HG03439 (cell line): ENCODE results near the gene ZSCAN12.
A peak's percentile ranks its signal among the peaks of the same experiment; 100 is the strongest.
"Not testable (repeated sequence)": the region's sequence is repeated elsewhere in the genome, so short reads cannot be mapped to it uniquely, and the experiment has no call there.

Source experiments
- ATAC-seq: cut with Tn5 transposase; IDR thresholded peaks from one replicate; pipeline ENCODE4 v1.9.1; 2021; ENCODE audit warnings: mild to moderate bottlenecking, moderate library complexity; ENCODE audit not compliant: unreplicated experiment

Gene ZSCAN12

DNA sequence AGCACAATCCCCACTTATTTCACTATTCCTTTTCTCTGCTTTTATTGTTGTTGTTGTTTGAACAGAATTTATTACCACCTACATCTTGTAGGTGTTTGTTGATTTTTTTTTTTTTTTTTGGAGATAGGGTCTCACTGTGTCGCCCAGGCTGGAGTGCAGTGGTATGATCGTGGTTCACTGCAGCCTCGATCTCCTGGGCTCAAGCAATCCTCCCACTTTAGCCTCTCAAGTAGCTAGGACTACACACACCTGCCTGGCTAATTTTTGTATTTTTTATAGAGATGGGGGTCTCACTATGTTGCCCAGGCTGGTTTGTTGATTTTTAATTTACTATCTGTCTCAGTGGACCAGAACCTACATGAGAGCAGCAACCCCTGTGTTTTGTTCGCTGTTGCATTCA is 3.6 kb downstream of the ZSCAN12 start:
- no peak for ATAC-seq

DNA sequence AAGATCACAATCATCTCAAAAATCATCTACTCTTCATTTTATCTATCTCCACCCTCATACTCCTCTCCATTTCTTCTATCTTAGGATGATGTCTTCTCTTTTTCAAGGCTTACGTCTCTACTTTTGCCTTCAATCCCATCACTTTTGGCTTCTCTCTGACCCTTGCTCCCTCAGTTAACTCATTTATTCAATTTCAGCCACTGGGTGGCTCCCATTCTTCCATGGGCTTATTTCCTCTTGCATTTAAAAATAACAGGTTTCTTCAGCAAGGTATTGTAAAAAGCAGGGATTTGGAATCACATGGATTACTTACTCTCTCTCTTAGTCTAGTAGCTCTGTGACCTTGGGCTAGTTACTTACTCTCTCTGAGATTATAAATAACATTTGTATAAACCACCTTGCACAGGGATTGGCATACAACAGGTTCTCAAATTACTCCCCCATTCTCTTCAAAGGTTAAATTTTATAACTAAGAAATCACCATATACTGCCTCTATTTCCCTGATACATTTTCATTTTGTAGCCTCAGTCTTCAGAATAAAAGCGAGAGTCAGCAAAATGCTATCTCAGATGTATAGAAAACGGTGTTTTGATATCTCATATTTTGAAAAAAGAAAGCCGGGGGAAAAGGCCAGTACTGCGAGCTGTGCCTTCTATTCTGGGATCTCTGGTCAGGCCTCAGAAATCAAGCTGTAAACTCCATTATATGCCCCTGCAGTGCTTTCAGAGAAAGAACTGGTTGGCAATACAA is 5.5 kb downstream of the ZSCAN12 start:
- no peak for ATAC-seq

DNA sequence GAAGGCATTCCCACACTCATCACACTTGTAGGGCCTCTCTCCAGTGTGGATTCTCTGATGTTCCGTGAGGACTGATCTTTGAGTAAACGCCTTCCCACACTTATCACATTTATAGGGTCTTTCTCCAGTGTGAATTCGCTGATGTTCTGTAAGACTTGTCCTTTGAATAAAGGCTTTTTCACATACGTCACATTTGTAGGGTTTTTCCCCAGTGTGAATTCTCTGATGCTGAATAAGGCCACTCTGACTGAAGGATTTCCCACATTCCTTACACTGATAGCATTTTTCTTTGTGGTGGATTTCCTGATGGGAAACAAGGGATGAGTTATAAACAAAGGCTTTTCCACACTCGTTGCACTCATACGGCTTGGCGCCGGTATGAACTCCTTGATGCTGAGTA is 8.9 kb downstream of the ZSCAN12 start:
- no peak for ATAC-seq

DNA sequence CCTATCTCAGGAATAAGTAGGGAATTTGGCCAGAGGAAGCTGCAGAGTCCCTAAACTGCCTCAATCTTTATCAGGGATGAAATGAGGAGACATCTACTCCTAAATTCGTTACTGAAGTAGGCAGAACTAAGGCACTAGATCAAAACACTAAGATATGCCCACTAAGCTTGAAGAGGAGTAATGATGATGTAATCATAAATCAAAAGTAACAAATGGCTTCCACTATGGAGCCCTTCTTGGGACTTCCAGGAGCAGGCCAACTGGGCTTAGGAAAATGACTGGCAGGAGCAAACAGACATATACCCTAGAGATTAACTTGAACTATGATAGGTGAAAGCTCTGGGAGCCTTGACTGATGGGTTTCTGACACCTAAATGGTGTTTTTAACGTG is 15.4 kb downstream of the ZSCAN12 start:
- ATAC-seq: no peak

DNA sequence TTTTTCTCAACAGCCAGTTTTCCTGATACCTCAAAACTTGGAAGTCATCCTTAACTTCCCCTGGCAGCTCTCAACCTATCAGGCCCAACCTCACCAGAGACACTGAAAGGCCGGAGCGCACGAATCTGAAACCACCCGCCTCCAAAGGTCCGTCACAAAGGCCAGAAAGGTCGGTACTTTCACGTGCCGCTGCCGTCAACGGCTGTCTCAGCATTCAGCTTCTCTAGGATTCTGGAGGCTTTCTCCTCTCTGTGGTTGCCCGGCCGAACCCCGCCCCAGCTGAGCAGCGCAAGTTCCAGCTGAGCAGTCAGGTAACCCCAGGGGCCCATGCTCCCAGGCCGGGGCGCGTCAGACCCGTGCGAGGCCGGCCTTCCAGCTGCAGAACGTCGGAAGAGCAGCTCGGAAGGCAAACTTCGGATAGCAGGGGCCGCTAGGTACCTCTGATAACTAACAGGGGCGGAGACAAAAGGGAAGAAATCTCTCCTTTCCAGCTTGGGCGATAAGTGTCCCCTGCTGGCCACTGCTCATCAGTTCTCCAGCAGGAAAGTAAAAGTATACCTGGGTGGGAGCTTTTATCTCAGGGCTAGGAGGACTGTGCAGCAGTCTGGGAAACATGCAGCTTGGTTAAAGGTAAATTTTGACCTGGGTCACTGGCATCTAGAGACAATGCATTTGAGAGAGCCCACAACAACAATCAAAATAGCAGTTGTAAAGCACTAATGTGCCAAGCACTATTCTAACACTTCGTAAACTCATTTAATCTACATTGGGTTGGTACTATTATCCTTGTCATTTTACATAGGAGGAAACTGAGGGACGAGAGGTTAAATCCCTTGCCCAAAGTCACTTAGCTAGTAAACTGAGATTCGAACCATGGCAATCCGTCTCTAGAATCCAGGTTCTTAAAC is 16.1 kb downstream of the ZSCAN12 start:
- ATAC-seq: peak; percentile 93

DNA sequence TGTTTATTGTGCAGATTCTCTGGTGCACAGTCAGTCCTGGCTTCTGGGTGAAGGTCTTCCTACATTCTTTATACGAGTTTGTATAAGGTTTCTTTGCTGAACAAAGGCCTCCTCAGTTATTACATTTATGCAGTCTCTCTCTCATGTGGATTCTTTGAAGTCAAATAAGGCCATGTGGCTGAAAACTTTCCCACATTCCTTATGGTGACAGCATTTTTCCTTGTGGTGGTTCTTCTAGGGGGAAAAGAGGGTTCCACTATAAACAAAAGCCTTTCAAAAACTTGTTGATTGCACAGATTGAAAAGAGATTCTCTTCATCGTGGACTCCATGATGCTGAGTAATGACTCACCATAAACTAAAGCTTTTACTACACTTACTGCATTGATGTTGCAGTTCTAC is 19.2 kb downstream of the ZSCAN12 start:
- ATAC-seq: no peak

DNA sequence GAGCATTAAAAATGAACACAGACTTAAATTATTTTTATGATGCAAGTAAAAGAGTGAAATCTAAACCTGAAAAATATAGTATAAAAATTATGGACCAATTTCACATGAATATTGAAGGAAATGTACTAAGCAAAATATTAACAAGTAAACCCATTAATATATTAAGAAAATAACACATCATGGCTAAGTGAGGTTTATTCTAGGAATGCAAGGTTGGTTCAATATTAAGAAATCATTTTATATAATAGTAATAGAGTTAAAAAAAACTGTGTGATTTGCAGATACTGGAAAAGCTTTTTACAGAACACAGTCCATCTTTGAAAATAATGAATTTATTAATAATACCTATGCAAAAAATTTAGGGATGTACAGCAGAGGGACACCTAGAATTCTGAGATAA is 20.9 kb downstream of the ZSCAN12 start:
- ATAC-seq: no peak

DNA sequence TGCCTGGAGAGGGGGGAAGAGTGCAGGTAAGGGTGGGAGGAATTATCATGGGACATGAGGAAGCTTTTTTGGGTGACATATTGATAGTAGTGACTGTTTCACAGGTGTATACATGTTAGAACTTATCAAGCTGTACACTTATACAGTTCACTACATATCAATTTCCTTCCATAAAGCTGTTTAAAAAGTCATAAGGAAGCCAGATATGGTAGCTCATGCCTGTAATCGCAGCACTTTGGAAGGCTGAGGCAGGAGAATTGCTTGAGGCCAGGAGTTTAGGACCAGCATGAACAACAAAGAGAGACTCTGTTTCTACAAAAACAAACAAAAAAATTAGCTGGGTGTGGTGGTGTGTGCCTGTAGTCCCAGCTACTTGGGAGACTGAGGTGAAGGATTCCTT is 21.7 kb downstream of the ZSCAN12 start:
- no peak for ATAC-seq

DNA sequence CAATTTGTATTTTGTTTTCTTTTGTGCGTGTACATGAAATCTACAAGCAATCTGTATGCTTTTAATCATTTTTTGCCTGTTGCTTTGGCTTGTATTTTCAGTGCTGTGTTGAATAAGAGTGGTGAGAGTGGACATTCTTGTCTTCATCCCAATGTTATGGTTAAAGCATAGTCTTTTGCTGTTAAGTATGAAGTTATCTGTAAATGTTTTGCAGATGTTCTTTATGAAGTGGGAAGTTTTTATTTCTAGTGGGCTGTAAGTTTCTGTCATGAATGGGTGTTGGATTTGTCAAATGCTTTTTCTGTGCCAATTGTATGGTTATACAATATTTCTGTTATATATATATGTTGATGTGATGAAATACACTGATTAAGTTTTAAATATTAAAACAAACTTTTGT is 25.6 kb downstream of the ZSCAN12 start:
- no peak for ATAC-seq

DNA sequence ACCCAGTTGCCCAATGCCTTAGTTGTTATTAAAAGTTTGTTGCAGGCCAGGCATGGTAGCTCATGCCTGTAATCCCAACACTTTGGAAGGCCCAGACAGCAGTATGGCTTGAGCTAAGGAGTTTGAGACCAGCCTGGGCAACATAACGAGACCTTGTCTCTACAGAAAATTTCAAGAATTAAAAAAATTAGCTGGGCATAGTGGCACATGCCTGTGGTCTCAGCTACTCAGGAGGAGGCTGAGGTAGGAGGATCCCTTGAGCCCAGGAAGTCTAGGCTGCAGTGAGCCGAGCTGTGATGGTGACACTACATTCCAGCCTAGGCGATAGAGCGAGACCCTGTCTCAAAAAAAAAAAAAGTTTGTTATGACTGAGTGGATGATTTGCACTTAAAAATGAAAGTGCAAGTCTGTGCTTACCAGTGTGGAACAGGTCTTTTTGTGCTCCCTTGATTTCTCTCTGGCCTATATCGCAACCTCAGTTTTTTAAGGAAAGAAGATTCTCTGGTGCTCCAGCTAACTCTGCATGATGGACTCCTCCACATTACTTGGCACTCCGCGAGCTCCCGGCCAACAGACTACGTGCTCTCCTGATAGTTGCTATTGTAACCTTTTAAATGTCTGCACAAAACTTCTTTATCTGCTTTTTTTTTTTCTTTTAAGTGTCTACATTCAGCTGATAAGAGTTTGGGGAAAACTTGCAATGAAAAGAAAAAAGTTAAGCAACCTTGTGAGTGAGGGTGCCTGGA is 27.7 kb downstream of the ZSCAN12 start:
- ATAC-seq: no peak

DNA sequence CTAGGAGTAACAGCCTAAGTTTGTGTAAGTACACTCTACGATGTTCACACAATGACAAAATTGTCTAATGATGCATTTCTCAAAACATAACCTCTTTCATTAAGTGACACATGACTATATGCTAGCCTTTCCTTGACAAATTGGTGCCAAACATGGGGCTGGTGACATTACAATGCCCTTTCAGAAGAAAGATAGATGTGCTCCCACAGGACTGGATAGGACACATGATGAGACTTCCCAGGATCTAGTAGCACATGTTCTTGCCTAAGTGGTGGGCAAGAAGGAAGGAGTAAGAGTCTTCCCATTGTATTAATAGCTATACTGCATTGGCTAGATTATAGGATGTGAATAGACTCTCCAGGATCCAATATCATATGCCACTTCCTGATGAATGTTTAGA is 28.3 kb downstream of the ZSCAN12 start:
- ATAC-seq: no peak

DNA sequence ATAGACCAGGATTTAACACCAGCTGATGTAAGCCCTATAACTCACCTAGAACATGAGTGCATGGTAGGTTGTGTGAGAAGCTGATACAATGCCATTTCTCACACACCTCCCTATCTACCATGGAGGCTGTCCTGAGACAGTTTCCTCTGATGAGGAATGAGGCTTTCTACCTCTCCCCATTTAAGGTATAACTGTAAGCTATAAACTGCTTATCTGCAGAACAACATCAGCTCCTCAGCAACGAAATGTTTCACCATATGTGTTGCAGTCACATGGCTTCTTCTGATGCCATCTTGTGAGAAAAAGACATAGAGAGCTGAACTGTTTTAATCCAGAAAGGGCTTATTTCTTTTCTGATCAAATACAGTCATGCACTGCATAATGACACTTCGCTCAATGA is 29.1 kb downstream of the ZSCAN12 start:
- ATAC-seq: no peak

DNA sequence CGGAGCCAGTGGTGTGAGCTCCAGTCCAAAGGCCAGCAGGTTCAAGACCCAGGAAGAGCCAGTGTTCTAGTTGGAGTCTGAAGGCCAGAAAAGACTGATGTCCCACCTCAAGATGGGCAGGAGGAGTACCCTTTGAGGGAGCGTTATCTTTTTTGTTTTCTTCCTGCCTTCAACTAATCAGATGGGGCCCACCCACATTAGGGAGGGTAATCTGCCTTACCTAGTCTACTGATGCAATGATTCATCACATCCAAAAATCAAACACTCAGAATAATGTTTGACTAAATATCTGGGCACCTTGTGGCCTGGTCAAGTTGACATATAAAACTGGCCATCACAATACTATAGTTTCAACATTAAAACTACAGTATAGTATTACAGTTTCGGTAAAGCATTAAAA is 30.1 kb downstream of the ZSCAN12 start:
- ATAC-seq: no peak

DNA sequence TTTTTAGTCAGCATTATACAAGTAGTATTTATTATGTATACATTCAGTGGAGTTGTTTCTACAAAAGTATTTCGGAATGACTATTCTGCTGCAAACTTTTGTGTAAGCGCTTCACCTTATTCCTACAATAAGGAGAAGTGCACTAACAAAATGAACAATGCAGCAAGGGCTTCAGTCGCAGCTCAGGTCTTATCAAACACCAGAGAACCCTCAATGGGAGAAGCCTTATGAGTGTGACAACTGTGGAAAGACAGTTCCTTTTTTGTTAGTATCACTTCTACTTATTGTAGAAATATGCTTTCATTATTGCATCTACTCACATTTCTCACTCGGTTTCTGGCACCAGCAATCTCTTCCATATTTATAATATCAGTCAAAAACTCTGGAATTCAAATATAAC is 31.0 kb downstream of the ZSCAN12 start:
- no peak for ATAC-seq

DNA sequence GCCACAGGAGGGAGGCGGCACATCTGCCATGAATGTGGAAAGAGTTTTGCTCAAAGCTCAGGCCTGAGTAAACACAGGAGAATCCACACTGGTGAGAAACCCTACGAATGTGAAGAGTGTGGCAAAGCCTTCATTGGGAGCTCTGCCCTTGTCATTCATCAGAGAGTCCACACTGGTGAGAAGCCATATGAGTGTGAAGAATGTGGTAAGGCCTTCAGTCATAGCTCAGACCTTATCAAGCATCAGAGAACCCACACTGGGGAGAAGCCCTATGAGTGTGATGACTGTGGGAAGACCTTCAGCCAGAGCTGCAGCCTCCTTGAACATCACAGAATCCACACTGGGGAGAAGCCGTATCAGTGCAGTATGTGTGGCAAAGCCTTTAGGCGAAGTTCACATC is 34.0 kb downstream of the ZSCAN12 start:
- ATAC-seq: not testable (repeated sequence)

DNA sequence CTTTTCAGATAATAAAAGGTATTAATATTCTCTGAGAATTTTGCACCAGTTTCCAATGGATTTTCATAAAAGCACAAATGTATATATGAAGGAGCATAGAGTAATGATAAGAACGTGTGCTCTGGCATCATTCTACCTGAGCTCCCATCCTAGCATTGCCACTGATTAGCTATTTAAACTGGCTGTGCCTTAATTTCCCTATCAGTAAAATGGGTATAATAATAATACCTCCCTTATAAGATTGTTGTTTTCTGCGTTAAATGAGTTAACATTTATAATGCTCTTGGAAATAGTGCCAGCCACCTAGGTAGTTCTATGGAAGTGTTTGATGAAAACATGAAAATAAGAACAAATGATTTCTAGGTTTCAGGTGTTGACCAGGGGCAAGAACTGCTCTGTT is 38.6 kb downstream of the ZSCAN12 start:
- no peak for ATAC-seq

DNA sequence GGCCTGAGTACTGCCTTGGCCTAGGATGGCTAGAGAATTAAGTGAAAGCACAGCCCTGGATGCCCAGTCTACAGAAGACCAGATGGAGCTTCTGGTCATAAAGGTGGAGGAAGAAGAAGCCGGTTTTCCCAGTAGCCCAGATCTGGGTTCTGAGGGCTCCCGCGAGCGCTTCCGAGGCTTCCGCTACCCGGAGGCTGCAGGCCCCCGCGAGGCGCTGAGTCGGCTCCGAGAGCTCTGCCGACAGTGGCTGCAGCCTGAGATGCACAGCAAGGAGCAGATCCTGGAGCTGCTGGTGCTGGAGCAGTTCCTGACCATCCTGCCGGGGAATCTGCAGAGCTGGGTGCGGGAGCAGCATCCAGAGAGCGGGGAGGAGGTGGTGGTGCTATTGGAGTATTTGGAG is 40.0 kb downstream of the ZSCAN12 start:
- not testable (repeated sequence) for ATAC-seq

DNA sequence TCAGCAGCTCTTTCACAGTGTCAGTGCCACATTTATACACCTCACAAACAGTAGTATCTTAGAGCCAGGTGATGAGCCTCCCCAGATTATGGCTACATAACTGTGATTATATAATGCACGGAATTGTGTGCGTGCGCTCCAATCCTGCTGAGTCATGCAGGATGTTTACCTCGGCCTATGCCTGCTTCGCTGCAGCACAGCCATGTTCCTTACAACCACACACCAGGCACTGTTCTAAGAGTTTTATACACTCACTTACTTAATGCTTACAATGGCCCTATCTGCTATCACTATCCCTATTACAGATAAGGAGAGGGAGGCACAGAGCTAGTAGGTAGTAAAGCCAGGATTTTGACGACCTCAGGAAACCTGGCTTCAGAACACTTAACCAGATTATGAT is 42.5 kb downstream of the ZSCAN12 start:
- no peak for ATAC-seq

DNA sequence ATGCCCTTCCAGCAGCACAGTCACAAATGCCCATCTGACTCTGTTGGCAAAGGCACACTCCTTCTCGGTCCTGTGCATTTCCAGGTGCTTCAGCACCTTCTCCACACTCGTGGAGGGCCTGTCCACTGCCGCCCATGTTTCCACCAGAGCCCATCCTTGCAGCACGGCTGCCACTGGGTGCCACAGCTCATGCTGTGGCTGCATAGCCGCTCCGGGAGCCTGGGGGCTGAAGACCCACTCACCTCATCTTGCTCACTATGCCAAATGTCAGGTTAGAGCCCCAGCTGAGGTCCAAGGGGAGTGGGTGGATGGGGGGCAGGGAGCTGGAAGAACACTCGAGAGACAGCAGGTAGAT is 42.9 kb downstream of the ZSCAN12 start:
- ATAC-seq: no peak

DNA sequence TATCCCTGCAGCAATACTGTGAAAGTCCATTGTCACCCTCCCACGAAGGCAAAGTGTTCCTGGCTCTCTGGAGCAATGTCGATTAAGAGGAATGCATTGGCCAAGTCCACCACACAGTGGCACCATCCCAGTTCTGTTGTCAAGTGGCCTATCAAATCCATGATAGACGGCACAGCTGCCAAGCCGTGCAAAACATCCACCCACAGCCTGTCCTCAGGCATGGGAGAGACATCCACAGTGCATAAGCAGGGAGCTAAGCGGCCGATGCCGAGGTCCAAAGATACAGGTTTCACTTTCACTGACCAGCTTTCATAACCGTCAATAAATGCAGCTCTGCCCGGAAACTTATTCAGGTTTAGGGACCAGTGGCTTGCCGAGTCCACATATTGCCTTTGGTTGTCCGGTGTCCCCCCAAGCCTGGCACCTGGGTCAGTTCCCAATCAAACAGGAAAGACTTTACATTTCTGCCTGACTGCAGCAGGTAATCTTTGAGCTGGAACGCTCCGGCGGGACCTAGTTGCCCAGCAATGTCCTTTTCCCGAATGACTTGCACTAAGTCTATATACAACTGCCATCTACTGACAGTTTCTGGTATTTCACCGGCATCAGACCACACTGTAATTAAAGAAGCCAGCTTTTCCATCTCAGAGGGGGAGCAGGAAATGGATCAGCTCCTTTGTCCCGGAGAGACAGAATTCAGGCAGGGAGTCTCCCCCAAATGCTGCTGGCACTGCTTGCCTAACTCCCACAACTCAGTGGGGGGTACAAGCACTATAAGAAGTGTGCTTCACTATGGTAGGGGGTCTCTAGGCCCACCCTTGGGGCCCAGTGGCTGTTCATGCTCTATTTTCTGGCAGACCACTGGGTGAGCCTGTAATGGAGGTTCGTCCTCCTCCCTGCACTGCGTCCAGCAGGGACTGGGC is 43.5 kb downstream of the ZSCAN12 start:
- ATAC-seq: peak; percentile 74
